GM21717 (cell line): ENCODE measurements around the gene CAMSAP2.

ENCODE experiments used
- ATAC-seq: cut with Tn5 transposase; IDR thresholded peaks from one replicate; pipeline ENCODE4 v1.9.1; 2021; ENCODE audit warnings: mild to moderate bottlenecking, moderate library complexity; ENCODE audit not compliant: unreplicated experiment

CAMSAP2 gene

DNA sequence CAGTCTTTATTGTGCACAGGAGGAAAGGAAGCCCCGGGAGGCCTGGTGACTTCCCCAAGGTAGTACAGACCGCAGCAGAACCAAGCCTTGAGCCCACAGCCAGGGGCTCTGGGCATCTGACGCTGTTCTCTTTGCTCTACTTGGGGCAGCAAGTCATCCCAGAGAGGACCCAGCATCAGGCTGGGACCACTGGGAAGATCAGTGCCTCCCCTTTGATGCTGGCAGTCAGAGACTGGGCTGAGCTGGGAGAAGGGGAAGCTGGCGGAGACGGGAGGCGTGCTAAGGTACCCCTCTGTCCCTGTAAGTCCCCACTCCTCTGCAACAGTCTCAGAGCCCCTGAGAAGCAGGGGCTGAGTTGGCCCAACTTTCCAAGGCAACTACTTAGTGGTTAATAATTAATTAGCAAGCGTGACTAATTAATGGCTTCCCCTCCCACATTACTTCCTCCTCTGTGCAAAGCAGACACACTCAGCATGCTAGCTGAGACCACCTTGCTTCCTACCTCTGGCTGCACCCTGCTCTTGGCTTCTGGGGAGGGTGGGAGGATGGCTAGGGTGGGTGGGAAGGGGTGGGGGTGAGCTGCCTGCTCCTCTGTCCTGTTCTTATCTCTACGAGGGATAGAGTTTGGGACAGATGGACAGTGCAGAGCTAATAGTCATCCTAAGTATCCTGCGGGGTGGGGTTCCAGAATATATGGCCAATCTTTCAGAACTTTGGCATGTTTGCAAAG lies 157.3 kb downstream of the CAMSAP2 start:
- no peak for ATAC-seq

DNA sequence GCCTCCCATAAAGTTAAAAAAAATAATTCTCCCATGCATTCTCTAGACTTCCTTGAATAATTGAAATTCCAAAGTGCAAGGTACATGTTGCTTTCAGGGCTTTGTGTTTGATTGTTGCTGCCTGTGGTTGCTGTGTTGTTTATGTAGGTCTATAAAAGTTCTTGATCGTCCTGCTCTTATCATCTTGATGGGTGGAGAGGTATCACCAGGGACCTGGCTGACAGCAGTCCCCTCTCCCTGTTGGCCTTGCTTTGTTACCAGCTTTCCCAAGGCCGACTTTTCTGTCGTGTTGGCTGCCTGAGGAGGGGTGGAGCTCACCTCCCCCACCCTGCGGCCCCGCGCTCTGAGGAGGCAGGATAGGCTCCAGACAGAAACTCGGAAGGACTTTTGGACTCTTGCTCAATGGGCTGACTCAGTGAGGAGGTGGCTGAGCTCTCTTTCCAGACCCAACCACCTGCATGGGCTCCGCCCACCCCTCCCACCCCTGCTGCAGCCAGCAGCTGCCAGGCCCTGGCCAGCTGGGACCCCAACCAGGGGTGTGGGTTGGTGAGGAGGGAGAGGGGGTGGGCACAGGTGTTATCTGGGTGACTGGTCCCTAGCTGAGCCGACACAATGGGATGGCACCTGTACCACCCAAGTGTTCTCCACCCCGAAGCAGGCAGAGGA lies 158.0 kb downstream of the CAMSAP2 start:
- no peak for ATAC-seq

DNA sequence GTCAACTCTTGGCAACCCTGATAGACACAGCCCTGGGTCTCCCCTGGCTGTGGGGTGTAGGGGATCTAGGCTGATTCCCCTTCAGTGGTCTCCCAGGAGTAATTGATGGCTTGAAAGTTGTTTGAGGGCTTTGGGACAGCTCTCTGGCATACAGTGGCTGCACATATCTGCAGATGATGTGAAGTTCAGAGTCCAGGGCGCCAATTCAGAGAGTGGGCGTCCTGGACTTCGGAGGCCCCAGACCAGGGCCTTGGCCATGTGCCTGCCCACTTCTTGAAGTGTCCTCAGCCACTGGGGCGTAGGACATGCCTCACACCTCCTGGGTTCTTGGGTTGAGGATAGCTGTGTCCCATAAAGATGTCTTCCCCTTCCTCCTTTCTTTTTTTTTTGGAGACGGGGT lies 158.6 kb downstream of the CAMSAP2 start:
- ATAC-seq = no peak

DNA sequence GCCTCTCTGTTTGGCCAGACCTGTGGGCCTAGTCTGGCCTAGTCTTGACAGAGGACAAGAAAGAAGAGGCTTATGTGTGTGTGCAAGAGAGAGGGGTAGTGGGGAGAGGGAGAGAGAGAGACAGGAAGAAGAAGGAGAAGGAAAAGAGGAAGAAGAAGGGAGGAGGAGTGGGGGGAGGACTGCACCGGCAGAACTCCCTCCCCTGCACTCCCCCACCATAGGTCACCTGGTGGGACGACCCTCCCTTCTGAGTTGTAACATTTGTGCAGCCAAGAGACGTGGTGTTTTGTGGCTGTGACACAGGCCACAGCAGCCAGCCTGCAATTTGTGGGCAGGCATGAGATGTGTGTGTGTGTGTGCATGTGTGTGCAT lies 160.3 kb downstream of the CAMSAP2 start:
- no peak for ATAC-seq

DNA sequence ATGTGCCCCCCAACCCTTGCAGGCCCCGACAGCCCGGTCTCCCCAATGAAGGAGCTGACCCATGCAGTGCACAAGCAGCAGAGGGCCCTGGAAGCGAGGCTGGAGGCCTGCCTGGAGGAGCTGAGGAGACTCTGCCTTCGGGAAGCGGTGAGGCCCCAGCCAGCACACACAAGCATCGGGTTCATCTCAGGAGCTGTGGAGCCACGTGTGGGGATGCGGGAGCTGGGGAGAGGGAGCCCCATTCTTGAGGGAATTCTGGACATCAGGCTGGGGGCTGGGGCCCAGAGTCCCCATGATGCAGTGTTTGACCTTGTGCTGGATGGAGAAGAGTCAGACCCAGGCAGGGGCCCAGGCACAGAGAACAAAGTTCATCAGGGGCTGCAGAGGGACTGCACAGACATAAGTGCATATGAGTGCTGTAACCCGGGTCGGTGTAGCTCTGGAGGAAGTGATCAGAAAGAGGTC lies 160.8 kb downstream of the CAMSAP2 start:
- ATAC-seq = no peak

DNA sequence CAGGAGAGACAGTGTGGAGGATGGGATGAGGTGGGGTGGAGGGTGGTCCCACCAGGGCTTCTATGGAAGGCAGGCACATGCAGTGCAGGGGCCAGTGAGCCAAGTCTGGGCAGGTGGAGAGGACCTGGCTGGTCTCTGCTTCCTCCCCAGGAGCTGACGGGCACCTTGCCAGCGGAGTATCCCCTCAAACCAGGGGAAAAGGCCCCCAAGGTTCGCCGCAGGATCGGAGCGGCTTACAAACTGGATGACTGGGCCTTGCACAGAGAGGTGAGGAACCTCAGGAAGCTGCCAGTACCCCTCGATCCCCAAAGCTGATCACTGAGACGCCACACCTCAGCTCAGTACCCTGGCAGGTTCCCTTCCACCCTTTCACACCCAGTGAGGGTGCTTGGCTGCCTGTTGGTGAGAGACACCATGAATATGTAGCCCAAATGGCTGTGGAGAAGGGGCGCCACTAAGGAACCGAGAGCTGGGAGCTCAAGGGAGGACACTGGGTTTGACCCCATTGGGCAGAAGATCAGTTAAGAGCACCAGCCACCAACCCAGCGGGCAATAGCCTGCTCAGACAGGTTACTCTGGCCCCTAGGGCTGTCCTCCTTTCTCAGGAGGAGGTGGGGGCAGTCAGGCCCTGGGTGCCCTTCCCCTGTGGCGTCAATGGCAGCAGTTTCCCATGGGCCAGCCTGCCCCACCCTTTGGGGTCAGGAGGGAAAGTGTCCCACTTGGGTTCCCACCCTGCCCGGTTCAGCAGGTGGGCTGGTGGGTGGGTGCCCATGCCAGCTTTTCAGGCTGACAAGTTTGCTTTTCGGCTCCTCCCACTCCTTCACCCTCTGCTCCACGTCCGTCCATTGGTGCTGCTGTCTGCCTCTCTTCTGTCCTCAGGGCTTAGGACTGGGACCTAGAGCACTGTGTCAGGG lies 161.5 kb downstream of the CAMSAP2 start:
- ATAC-seq = no peak

DNA sequence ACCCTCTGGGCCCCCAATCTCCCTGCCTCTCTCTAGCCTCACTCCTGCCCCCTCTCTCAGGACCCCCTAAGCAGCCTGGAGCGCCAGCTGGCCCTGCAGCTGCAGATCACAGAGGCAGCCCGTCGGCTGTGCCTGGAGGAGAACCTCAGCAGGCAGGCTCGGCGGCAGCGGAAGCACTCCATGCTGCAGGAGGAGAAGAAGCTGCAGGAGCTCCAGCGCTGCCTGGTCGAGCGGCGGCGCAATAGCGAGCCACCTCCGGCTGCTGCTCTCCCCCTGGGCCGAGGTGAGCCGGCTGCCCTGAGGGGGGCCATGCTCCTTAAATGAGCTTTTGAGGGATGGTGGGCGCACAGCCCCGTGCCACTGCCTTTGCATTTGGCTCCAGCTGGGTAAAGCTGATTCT lies 162.2 kb downstream of the CAMSAP2 start:
- no peak for ATAC-seq

DNA sequence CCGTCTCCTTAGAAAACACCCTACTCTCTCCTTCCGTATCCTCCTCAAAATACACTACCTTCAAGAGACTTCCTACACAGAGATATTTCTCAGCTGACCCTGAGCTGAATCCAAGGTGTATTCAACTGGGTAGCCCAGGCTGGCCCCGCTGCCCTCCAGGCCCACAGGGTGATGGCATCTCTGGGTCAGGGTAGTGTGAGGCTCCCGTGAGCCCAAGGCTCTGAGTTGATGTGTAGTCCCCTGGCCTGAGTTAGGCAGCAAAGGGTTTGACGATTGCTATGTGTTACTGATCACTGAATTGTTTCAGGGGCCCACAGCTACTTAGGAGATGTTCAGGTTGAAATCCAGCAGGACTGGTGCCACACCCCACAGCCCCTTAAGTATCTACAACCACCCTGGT lies 162.7 kb downstream of the CAMSAP2 start:
- ATAC-seq = no peak

DNA sequence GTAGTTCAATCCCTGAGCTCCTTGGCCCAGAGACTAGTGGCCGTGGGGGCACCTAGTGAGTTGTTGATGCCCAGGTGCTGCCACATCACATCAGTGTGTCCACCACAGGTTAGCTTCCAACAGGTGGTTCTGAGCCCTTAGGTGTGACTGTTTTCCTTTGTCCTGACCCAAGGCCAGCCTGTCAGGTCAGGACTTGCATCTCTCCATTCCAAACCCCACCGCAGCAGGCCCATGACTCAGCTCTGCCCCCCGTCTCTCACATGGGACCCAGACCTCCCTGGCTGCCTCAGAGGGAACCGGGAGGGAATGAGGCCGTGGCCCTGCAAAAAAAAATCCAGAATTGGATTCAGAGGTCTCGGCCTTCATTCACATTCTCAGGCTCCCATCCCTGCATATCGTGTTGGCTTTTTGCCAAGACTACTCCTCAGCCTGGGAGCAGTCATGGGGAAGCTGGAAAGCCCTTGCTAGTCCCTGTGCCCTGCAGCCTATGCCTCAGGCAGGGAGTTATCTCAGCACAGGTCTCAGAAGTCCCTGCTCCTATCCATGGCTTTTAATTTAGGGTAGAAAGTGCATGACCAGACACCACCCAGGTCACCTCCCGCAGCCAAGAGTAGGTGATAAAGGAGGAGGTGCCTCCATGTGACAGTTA lies 163.2 kb downstream of the CAMSAP2 start:
- ATAC-seq = no peak

DNA sequence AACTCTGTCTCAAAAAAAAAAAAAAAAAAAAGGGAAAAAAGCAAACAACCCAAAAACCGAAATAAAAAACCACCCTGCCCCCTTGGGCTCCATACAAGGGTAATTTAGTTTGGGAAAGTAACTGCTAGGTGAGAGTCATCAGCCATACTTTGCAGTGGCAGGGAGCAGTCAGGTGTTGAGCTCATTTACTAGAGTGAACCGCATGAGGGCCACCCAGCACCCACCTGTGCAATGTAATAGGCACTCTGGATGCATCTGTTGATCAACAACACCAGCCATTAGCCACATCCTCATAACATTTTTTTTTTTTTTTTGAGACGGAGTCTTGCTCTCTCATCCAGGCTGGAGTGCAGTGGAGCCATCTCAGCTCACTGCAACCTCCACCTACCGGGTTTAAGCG lies 165.1 kb downstream of the CAMSAP2 start:
- ATAC-seq = no peak

DNA sequence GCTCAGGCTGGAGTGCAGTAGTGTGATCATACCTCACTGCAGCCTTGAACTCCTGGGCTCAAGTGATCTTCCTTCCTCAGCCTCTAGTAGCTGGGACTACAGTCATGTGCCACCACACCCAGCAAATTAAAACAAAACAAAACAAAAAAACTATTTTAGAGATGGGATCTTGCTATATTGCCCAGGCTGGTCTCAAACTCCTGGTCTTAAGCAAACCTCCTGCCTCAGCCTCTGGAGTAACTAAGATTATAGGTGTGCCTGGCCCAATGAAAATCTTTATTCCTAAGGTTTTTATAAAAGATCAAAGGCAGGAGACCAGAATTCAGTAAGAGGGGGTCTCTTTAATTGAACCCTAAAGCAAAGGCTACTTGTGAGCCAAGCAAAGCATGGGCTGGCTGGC lies 166.1 kb downstream of the CAMSAP2 start:
- no peak for ATAC-seq

DNA sequence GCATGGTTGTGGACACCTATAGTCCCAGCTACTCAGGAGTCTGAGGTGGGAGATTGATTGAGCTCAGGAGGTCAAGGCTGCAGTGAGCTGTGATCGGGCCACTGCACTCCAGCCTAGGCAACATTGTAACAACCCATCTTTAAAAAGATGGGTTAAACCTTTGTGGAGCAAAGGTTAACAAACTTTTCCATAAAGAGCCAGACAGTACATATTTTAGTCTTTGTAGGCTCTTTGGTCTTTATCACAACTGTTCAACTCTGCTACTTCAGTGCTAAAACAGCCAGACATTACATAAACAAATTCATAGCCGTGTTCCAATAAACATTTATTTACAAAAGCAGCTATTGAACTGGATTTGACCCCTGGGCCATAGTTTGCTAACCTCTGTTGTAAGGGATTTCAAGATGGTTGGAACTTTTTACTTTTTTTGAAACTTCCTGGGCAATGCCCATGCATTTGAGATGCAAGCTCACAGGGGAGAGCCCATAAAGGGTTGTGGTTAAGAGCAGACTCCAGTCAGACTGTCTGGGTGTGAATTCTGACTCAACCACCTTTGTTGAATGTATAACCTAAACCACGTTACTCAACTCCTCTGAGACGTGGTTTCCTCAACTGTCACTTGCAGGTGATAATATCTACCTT lies 166.8 kb downstream of the CAMSAP2 start:
- peak; percentile 54 for ATAC-seq

DNA sequence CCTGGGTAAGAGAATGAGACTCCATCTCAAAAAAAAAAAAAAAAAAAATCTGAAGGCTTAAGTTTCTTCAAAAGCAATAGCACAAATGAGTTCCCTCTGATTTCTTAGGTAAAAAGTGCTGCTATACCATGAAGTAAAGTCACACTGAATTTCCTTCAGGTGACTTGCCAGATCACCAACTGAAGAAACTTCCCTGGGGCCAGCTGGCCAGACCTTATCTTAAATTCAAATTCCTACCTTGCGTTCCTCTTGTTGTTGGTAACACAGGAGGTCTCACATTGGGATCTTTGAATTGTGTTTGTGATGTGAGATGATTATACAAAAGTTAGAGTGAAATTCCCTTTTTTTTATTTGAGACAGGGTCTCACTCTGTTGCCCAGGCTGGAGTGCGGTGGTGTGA lies 167.8 kb downstream of the CAMSAP2 start:
- ATAC-seq = no peak

DNA sequence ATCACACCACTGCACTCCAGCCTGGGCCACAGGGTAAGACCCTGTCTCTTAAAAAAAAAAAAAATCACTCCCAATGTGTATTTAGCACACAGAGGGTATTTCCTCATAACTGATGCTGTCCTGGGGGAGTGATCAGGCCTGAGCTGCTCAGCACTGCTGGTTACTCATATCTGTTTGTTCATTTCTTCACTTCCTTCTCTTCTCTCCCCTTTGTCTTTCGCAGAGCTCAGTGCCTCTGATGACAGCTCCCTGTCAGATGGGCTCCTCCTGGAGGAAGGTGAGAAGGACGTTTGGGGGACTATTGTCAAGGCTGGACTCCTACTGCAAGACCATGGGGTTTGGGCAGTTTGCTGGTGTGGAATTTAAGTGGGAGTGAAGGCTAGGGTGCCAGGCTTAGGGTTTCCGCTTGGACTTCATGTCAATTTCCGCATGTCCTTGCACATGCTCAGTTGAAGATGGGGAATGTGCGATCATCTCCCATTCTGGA lies 169.0 kb downstream of the CAMSAP2 start:
- ATAC-seq = peak; percentile 60

DNA sequence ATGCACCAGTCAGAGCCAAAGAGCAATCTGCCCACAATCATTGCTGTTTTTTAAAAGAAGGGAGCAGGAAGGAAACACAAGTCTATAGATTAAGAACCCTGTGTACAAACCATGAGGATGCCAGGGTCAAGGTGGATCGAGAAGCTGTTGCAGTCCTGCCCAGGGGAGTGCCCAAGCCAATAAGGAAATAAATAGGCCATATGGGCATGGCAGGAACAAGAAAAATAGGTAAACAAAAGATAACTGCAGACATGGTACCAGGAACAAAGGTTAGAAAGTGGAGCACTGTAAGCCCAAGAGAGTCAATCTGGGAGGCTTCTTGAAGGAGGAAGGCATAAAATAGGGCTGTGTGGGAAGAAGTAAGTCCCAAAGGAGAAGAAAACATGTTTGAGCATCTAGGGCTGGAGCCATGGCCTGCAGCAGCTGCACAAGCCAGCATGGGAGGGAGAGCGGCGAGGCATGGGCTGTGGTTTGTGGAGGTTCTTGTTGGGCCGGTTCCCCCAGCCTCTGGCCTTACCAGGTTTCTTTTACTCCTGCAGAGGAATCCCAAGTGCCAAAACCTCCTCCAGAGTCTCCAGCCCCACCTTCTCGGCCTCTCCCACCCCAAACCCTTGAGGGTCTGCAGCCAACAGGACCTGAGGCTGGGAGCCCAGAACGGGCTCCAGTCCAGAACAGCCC lies 169.6 kb downstream of the CAMSAP2 start:
- ATAC-seq = no peak

DNA sequence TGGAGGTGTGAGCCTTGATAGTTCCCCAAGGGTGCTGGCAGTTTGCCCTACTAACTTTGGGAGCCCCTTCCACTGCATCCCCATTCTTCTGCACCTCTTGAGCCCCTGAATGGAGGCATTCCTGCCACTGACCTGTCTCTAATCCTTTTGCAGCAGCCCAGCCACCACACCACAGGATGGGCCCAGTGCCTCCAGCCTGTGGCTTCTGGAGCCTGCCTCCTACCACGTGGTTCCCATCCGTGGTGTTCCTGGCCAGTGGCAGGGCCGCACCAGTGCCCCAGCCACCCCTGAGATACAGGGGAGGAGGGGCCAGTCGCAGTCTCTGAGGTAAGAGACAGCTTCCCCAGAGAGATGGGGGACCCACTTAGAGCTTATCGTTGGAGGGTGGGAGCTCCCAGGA lies 170.4 kb downstream of the CAMSAP2 start:
- ATAC-seq = no peak

DNA sequence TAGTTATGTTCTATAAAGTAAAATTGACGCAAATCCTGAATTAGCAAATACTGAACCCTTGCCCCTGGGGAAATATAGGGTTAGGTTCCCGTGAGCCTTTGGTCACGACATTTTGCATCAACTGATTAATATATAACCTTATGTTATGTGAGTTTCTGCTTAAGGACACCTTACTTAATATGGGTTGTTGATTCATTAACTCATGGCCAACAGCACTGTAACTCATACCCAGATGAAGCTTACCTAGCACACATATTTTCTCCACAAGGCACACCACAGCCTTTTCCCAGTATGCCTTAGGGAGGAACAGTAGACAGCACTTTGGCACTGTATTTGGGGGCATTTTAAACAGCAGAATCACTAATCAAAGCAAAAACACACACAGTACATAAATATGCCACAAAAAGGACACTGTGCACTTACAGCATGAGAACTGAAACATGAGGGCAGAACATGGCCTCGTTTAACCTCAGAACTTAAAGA lies 171.1 kb downstream of the CAMSAP2 start:
- ATAC-seq = no peak
